ENCODE results near the gene OR52K2.

- no peak for TF ChIP-seq CTCF (IDR thresholded peaks at IDR 0.05)
- TF ChIP-seq POLR2AphosphoS5 (IDR thresholded peaks at IDR 0.05): no peak
- TF ChIP-seq POLR2A (IDR thresholded peaks at IDR 0.05): no peak
These were observed 16.3 kb downstream of the OR52K2 start for GRCh38 chr11:4465407-4465806.

Data from prostate gland (tissue), 2 donors.